HG03280 (cell line): ENCODE data around the gene SH3PXD2B.
"Not testable (repeated sequence)": the region's sequence is repeated elsewhere in the genome, so short reads cannot be mapped to it uniquely, and the experiment has no call there.

Experiments
- ATAC-seq: cut with Tn5 transposase; IDR thresholded peaks from one replicate; pipeline ENCODE4 v1.9.1; 2021; ENCODE audit warnings: mild to moderate bottlenecking, moderate library complexity; ENCODE audit not compliant: unreplicated experiment

SH3PXD2B gene

GRCh38 chr5:172311605-172312004 lies 142.7 kb downstream of the SH3PXD2B start:
- ATAC-seq: no peak

DNA sequence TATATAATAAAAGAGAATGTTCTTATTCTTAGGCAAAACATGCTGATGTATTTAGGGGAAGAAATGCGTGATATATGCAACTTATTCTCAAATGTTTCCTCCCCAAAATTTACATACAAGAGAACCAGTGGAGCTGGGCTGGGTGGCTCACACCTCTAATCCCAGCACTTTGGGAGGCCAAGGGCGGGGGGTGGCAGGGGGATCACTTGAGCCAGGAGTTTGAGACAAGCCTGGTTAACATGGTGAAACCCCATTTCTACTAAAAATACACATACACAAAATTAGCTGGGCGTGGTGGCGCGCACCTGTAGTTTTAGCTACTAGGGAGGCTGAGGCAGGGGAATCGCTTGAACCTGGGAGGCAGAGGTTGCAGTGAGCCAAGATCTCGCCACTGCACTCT lies 143.3 kb downstream of the SH3PXD2B start:
- no peak for ATAC-seq

DNA sequence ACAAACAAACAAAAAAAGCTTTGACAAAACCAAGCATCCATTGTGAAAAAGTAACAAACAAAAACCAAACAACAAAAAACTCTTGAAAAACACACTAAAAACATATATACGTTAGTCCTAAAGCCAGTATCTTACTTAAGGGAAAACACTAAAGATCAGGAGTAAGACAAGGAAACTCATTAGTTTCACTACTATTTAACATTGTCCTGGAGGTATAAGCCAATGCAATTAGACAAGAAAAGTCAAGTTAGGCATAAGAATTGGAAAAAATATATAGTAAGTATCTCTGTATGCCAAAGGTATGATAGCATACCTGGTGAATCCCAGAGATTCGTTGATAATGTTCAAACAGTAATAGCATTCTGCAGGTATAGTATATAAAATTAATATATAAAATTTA lies 148.9 kb downstream of the SH3PXD2B start:
- no peak for ATAC-seq

GRCh38 chr5:172303572-172304335 lies 150.6 kb downstream of the SH3PXD2B start:
- no peak for ATAC-seq

DNA sequence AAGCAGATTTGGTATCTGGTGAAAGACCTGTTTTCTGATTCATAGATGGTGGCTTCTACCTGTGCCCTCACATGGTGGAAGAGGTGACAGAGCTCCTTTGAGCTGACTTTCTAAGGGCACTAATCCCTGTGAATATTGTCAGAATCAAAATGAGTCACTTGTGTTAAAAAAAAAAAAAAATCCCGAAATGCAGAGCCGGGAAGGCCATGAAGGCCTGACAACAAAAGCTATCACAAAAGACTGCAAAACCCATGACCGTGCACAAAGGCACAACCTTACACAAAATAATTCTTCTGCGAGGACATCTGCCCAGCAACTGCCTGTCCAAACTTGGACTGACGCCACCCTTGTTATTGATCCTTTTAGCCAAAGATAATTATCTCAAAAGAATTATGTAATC lies 151.2 kb downstream of the SH3PXD2B start:
- ATAC-seq: no peak

- no peak for ATAC-seq
Observed at GRCh38 chr5:172302047-172302710, 152.1 kb downstream of the SH3PXD2B start.

- no peak for ATAC-seq
Observed at GRCh38 chr5:172299916-172300439, 154.3 kb downstream of the SH3PXD2B start.

GRCh38 chr5:172294831-172295230 lies 159.5 kb downstream of the SH3PXD2B start:
- no peak for ATAC-seq

GRCh38 chr5:172293745-172294342 lies 160.5 kb downstream of the SH3PXD2B start:
- no peak for ATAC-seq

DNA sequence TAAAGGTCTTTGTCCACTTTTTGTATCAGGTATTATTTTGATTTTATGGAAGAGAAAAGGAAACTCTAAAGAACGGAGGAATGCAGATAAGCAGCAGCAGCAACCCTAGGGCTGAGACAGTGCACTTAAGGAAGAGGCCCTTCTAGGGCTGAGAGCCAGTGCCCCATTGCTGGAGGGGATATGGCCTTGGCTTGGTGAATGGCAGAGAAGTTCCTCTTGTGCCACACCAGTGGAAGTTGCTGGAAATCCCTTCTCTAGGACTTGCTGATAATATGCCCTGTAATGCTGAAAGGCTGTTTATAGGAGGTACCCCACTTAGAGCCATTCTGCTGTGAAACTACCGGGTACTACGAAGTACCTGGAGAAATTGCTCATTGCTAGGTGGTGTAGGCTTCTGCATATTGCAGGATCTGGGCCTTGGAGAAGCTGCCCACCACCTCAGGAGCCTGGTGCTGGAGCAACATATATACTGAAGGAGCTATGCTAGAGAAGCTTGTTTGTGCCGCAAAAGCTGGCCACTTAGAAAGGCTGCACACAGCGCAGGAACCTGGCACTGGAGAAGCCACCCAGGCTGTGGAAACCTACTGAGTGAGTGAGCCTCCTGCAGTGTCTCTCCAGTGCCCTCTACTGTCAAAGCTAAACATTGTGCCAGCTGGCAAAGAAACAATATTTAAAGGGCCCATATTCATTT lies 161.1 kb downstream of the SH3PXD2B start:
- ATAC-seq: peak; percentile 91

GRCh38 chr5:172291837-172292236 lies 162.5 kb downstream of the SH3PXD2B start:
- not testable (repeated sequence) for ATAC-seq

- no peak for ATAC-seq
Observed at GRCh38 chr5:172288465-172288864, 165.9 kb downstream of the SH3PXD2B start.

DNA sequence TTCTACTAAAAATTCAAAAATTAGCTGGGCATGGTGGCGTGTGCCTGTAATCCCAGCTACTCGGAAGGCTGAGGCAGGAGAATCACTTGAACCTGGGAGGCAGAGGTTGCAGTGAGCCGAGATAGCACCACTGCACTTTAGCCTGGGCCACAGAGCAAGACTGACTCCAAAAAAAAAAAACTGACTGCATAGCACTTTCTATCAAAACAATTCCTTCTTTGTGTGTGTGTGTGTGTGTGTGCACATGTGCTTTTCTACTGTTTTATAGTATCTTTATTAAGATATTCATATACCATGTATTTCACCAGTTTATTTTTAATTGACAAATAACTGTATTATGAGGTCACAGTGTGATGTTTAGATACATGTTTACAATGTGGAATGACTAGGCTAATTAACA lies 167.2 kb downstream of the SH3PXD2B start:
- ATAC-seq: not testable (repeated sequence)

DNA sequence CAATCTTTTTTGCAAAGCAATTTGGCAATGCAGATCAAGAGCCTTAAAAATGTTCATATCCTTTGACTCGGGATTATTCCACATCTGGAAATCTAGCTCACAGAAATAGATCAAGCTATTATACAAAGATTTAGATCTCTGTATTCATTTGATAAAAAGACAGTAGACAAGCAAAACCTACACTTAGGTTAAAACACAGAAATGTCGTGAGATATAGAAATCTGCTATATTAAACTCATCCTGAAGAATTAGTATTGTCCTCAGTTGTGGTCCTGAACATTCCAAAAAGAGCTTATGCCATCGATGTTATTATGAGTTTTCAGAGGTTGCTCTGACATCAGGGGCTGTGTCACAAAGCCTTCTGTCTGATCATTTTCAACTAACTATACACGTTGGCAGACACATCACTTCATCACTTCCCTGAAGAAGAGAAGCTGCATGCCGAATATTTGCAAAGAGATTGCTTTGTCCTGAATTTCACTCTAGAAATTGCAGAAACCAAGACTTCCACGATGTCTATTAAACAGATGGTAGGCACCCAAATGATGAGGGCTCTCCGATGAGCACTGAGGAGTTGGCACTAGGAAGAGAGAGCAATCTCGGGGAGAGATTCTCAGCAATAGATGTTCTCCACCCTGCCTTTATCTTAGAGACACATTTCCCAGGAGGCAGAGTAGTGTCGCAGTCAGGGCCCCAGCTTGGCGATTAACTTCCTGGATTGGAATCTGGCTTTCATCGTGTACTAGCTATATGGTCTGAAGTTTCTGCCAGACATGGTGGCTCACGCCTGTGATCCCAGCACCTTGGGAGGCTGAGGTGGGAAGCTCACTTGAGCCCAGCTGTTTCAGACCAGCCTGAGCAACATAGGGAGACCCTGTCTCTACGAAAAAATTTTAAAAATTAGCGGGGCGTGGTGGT lies 168.8 kb downstream of the SH3PXD2B start:
- no peak for ATAC-seq

- no peak for ATAC-seq
Observed at GRCh38 chr5:172284611-172284980, 169.7 kb downstream of the SH3PXD2B start.

DNA sequence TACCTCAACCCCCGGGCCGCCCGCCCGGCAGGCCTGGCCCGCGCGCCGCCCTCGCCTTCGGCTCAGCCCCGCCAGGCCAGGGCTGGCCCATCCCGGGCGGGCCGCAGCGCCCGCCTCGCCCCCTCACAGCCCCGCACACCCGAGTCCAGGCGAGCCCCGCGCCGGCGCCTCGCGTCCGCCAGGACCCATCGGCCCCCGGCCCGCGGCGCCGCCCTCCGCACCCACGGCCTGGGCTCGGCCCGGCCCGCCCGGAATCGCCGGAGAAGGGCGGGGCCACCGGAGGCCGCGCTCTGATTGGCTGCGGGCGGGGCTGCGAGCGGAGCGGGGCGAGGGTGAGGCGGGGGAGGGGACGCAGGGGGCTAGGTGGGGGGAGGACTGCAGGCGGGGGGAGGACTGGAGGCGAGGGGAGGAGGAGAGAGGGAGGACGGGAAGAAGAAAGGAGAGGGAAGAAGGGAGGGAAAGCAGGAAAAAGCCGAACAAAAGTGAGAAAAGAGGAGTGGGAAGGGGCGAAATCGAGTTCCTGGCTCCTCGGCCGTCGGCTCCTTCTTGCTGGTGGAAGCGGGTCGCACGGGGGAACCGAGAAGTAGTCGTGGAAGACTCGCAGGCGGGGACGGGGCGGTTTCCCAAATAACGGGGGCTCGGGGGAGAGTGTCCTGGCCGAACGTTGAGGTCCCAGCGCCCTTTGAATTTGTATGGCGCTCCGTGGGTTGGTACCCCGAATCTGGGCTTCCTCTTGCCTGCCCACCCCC lies 170.3 kb downstream of the SH3PXD2B start:
- ATAC-seq: peak; percentile 85

- peak; percentile 86 for ATAC-seq
Observed at GRCh38 chr5:172283020-172283861, 171.1 kb downstream of the SH3PXD2B start, which contains the start of gene UBTD2. UBTD2 (minus strand) TSS chr5:172283764; CDS start chr5:172283665, 99 bp downstream.

- ATAC-seq: no peak
Observed at GRCh38 chr5:172282272-172283019, 171.9 kb downstream of the SH3PXD2B start.
